Astrocyte of the spinal cord (primary cell): ENCODE data around the gene TRIM54.

Experiments
- DNase-seq: peaks from one replicate; pipeline ENCODE4 v3.0.0; 2011; ENCODE audit warnings: low read depth, low spot score
- H3K4me3 ChIP-seq: 2 replicates; pipeline ENCODE4 v1.5.1; 2011; ENCODE audit warnings: low read depth, mild to moderate bottlenecking, low read length, moderate library complexity
- in situ Hi-C: cut with HindIII; loops from 2 replicates; pipeline ENCODE4 v1.10.0; 2017; ENCODE audit warnings: low sequenced_read_pairs
- TF ChIP-seq, protein P1 (sequence below): IDR thresholded peaks from 2 replicates; pipeline ENCODE4 v1.5.1; 2012; ENCODE audit warnings: low read depth, mild to moderate bottlenecking, low read length, inconsistent platforms

Gene TRIM54

DNA sequence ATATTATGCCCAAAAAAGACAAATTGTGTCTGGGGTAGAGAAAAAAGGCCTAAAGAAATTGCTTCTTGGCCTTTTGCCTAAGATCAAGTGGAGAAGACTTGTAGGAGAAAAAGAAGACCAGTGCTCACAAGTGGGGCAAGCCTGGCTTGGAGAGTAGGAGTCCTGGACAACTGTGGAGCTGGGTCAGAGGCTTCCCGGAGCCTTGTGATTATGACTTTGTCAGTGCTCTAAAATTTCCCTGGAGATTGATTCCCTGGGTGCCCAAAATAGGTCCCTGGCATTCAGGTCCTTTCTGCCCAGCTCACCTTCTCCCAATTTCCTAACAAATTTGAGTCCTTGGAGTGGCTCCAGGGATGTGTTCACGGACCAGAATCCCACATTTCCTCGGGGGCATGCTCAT is 787 bp upstream of the TRIM54 start:
- TF ChIP-seq, protein P1, sequence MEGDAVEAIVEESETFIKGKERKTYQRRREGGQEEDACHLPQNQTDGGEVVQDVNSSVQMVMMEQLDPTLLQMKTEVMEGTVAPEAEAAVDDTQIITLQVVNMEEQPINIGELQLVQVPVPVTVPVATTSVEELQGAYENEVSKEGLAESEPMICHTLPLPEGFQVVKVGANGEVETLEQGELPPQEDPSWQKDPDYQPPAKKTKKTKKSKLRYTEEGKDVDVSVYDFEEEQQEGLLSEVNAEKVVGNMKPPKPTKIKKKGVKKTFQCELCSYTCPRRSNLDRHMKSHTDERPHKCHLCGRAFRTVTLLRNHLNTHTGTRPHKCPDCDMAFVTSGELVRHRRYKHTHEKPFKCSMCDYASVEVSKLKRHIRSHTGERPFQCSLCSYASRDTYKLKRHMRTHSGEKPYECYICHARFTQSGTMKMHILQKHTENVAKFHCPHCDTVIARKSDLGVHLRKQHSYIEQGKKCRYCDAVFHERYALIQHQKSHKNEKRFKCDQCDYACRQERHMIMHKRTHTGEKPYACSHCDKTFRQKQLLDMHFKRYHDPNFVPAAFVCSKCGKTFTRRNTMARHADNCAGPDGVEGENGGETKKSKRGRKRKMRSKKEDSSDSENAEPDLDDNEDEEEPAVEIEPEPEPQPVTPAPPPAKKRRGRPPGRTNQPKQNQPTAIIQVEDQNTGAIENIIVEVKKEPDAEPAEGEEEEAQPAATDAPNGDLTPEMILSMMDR: no peak
- DNase-seq: no peak
- H3K4me3 ChIP-seq: no peak overlapping the region
- in situ Hi-C loops: no loop called here

GRCh38 chr2:27282892-27283291 is 663 bp downstream of the TRIM54 start:
- in situ Hi-C loops: no loop called here
- H3K4me3 ChIP-seq: no peak overlapping the region
- DNase-seq: no peak
- TF ChIP-seq, protein P1: no peak

- TF ChIP-seq, protein P1: no peak
- DNase-seq: no peak
- no peak overlapping the region for H3K4me3 ChIP-seq
- in situ Hi-C loops: no loop called here
Observed at GRCh38 chr2:27284996-27285395, 2.8 kb downstream of the TRIM54 start.

DNA sequence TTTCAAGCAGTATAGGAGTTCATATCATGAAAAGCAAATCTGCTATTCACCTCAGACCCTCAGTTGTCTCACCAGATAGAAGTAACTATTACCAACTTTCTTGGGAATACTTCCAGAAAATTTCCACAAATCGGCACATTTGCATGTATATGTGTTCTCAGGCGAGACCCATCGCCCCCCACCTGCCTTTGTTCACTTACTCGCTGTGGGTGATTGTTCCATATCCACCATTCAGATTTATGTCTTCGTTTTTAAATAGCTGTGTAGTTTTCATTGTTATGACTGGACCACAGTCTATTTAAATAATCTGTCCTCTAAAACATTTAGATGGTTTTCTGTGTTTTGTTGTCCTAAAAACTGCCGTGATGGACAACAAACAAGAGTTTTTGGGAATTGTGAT is 3.3 kb downstream of the TRIM54 start:
- no peak overlapping the region for H3K4me3 ChIP-seq
- DNase-seq: no peak
- in situ Hi-C loops: no loop called here
- TF ChIP-seq, protein P1: no peak

DNA sequence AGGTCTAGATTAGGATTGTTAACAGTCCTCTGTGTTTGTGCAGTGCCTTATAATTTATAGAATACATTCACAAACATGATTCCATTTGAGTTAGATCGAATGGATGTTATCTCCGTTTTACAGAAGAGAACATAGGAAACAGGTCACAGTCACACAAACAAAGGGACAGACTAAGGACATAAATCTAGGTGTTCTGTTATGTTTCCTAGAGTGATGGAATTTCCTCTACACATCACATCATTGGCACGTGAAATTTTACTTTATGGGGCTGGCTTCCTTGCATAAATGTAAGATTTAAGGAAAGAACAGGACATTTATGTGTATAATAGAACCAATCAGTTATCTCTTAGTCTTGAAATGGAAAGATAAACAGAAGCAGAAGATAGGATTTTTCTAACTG is 6.4 kb downstream of the TRIM54 start:
- H3K4me3 ChIP-seq: no peak overlapping the region
- in situ Hi-C loops: no loop called here
- TF ChIP-seq, protein P1: no peak
- DNase-seq: no peak

GRCh38 chr2:27290549-27290948 is 8.3 kb downstream of the TRIM54 start:
- in situ Hi-C loops: no loop called here
- TF ChIP-seq, protein P1: no peak
- DNase-seq: no peak
- no peak overlapping the region for H3K4me3 ChIP-seq

GRCh38 chr2:27291865-27292264 is 9.6 kb downstream of the TRIM54 start:
- no peak for DNase-seq
- in situ Hi-C loops: no loop called here
- TF ChIP-seq, protein P1: no peak
- no peak overlapping the region for H3K4me3 ChIP-seq
